Activated T-helper 17 cell treated with anti-CD3 and anti-CD28 coated beads, Interleukin-2, amount 50 U/mL, for 72 hours (primary cell): ENCODE data around the gene PTPRJ. TPM values are rescaled to one million over a fixed set of nuclear protein-coding genes. Genes with fewer than 3 reads are reported as not detected.

Source experiments
- total RNA-seq, 2 donors: library from RNA; stranded (reverse); gene quantifications; one replicate each; pipeline ENCODE4 v1.2.3, GENCODE V29; 2022

PTPRJ gene
- total RNA-seq, 2 donors from 2014 or later: 36.1 to 52.8 TPM

Other genes starting within 250 kb of the PTPRJ start
- gene FNBP4, start 213.2 kb upstream of the PTPRJ start, total RNA-seq: 100 to 1,000 TPM; 114 to 142 TPM
- 10 to 100 TPM; 61.9 to 77.7 TPM for gene NUP160, start 132.2 kb upstream of the PTPRJ start, total RNA-seq
- not detected for gene OR4B1, start 236.3 kb downstream of the PTPRJ start, total RNA-seq